Subcutaneous adipose tissue (tissue), 4 donors: ENCODE results near the gene PNMA6F. TPM values are rescaled to one million over a fixed set of nuclear protein-coding genes. Genes with fewer than 3 reads are reported as not detected.

Source experiments
- CTCF ChIP-seq: fragments of 450-650 bp; IDR thresholded peaks from one replicate; pipeline ENCODE4 v1.5.1; 2016; ENCODE audit warnings: low read depth, mild to moderate bottlenecking, control low read depth, antibody characterized with exemption, moderate library complexity
- total RNA-seq, 4 donors: library from RNA; depleted of rRNA; stranded (reverse); fragments of >200 nt; gene quantifications; one replicate each; pipeline ENCODE4 v1.1.0, GENCODE V29; 2016

PNMA6F gene
- total RNA-seq, 4 donors from 2014 or later, result not detected

- TF ChIP-seq CTCF, result no peak
Measured at GRCh38 chrX:153319295-153320046, 2.1 kb downstream of the PNMA6F start.

GRCh38 chrX:153318811-153319210 lies 2.8 kb downstream of the PNMA6F start:
- TF ChIP-seq CTCF, result no peak

GRCh38 chrX:153317996-153318722 lies 3.4 kb downstream of the PNMA6F start:
- no peak for TF ChIP-seq CTCF

GRCh38 chrX:153317306-153317705 lies 4.3 kb downstream of the PNMA6F start:
- TF ChIP-seq CTCF, result no peak

- no peak for TF ChIP-seq CTCF
Measured at GRCh38 chrX:153312842-153313241, 8.7 kb downstream of the PNMA6F start.

GRCh38 chrX:153312041-153312440 lies 9.5 kb downstream of the PNMA6F start:
- TF ChIP-seq CTCF, result no peak

GRCh38 chrX:153310901-153311300 lies 10.7 kb downstream of the PNMA6F start:
- no peak for TF ChIP-seq CTCF
